A549 (cell line): ENCODE measurements around the gene MRPL17.

Experiments used
- HOXB5 ChIP-seq: fragments of 250-450 bp; sonication (Bioruptor Pico); IDR thresholded peaks from 2 replicates; pipeline ENCODE4 v1.5.0; 2020; ENCODE audit warnings: mild to moderate bottlenecking, moderate library complexity
- TF ChIP-seq, protein P1 (sequence below): IDR thresholded peaks from 2 replicates; pipeline ENCODE4 v1.6.1; 2012; ENCODE audit warnings: low read depth, borderline replicate concordance
- TF ChIP-seq, protein P2 (sequence below): fragments of >200 bp; sonication (Bioruptor Twin); formaldehyde crosslinking; IDR thresholded peaks from 2 replicates; pipeline ENCODE4 v1.6.1; 2016

DNA sequence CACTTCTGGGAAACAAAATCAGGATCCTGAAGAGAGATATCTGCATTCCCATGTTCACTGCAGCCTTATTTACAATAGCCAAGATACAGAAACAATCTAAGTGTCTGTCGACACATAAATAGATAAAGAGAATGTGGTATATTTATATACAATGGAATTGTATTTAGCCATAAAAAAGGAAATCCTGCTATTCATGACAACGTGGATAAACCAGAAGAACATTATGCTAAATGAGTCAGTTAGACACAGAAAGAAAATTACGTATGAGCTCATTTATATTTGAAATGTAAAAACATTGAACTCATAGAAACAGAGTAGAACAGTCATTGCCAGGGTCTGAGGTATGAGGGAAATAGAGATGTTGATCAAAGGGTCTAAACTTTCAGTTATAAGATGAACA, 6.1 kb downstream of the MRPL17 start:
- no peak for TF ChIP-seq HOXB5 (CRISPR knock-in tag)
- TF ChIP-seq, protein P1, sequence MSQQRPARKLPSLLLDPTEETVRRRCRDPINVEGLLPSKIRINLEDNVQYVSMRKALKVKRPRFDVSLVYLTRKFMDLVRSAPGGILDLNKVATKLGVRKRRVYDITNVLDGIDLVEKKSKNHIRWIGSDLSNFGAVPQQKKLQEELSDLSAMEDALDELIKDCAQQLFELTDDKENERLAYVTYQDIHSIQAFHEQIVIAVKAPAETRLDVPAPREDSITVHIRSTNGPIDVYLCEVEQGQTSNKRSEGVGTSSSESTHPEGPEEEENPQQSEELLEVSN, result no peak
- TF ChIP-seq, protein P2, sequence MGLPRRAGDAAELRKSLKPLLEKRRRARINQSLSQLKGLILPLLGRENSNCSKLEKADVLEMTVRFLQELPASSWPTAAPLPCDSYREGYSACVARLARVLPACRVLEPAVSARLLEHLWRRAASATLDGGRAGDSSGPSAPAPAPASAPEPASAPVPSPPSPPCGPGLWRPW, result no peak
